ENCODE results near the gene AHNAK. TPM values are rescaled to one million over a fixed set of nuclear protein-coding genes. Genes with fewer than 3 reads are reported as not detected.

The AHNAK gene
- total RNA-seq, 3 donors from 2014 or later (not counting 1 experiment from before 2014, with no cell fraction given) = 623 to 740 (median 677) TPM

- H3K36me3 ChIP-seq (ENCODE audit: control insufficient read depth, insufficient read depth, low read length) = no peaks in the 10 kb centered on the region
- 95% methylated on average over 12 of the region's 12 CpGs for WGBS (ENCODE audit: insufficient coverage)
- H3K27ac ChIP-seq (ENCODE audit: low read length) = no peak overlapping the region
- intact Hi-C loops (cut with micrococcal nuclease) = no loop called here
- ATAC-seq (no peak), DNase-seq (no peak)
- Mint-ChIP-seq H3K4me3 (peak overlapping the region; percentile 81), H3K36me3 (no peaks in the 10 kb centered on the region), H3K27me3 (ENCODE audit: low read depth in 2 of 2) (no peaks in the 10 kb centered on the region), H3K4me1 (peaks cover 10 to 24% of the 10 kb centered on the region in 2 donors), H3K9me3 (no peaks in the 10 kb centered on the region), H3K27ac (peak overlapping the region in 1 of 2 donors; percentile 84)
- no peaks in the 10 kb centered on the region for H3K9me3 ChIP-seq (ENCODE audit: control insufficient read depth, insufficient read depth, low read length)
- H3K4me1 ChIP-seq (ENCODE audit: control insufficient read depth, insufficient read depth, low read length) = peaks cover 29% of the 10 kb centered on the region
- no peaks in the 10 kb centered on the region for H3K27me3 ChIP-seq (ENCODE audit: control insufficient read depth, insufficient read depth, low read length)
- no peak overlapping the region for H3K4me3 ChIP-seq (ENCODE audit: low read length)
- no peak for TF ChIP-seq CTCF (IDR thresholded peaks at IDR 0.05)
Observed at GRCh38 chr11:62402960-62403730, 143.5 kb downstream of the AHNAK start.

GRCh38 chr11:62402226-62402959 is 144.2 kb downstream of the AHNAK start:
- Histone ChIP-seq H3K9me3 (ENCODE audit: control insufficient read depth, insufficient read depth, low read length) (no peaks in the 10 kb centered on the region), H3K36me3 (ENCODE audit: control insufficient read depth, insufficient read depth, low read length) (no peaks in the 10 kb centered on the region), H3K27me3 (ENCODE audit: control insufficient read depth, insufficient read depth, low read length) (no peaks in the 10 kb centered on the region), H3K4me1 (ENCODE audit: control insufficient read depth, insufficient read depth, low read length) (peaks cover 30% of the 10 kb centered on the region), H3K27ac (ENCODE audit: low read length) (peak overlapping the region; percentile 39), H3K4me3 (ENCODE audit: low read length) (no peak overlapping the region)
- peak in 1 of 2 donors; percentile 67 for DNase-seq
- 14% methylated on average over 15 of the region's 15 CpGs for WGBS (ENCODE audit: insufficient coverage)
- no peaks in the 10 kb centered on the region for H3K27me3 Mint-ChIP-seq (ENCODE audit: low read depth in 2 of 2)
- intact Hi-C loops (cut with micrococcal nuclease) = no loop called here
- peaks cover 10 to 24% of the 10 kb centered on the region in 2 donors for H3K4me1 Mint-ChIP-seq
- H3K36me3 Mint-ChIP-seq = no peaks in the 10 kb centered on the region
- peak overlapping the region; percentile 81 for H3K4me3 Mint-ChIP-seq
- no peak for TF ChIP-seq CTCF (IDR thresholded peaks at IDR 0.05)
- peak overlapping the region in 1 of 2 donors; percentile 84 for H3K27ac Mint-ChIP-seq
- no peaks in the 10 kb centered on the region for H3K9me3 Mint-ChIP-seq
- peak in 2 of 3 donors; percentile 57 to 93 for ATAC-seq

- ATAC-seq = peak in 1 of 3 donors; percentile 32
- H3K4me3 Mint-ChIP-seq = peak overlapping the region; percentile 81
- intact Hi-C loops (cut with micrococcal nuclease) = no loop called here
- Histone ChIP-seq H3K9me3 (ENCODE audit: control insufficient read depth, insufficient read depth, low read length) (no peaks in the 10 kb centered on the region), H3K36me3 (ENCODE audit: control insufficient read depth, insufficient read depth, low read length) (no peaks in the 10 kb centered on the region), H3K4me3 (ENCODE audit: low read length) (no peak overlapping the region), H3K27ac (ENCODE audit: low read length) (peak overlapping the region; percentile 39), H3K4me1 (ENCODE audit: control insufficient read depth, insufficient read depth, low read length) (peaks cover 30% of the 10 kb centered on the region), H3K27me3 (ENCODE audit: control insufficient read depth, insufficient read depth, low read length) (no peaks in the 10 kb centered on the region)
- no peaks in the 10 kb centered on the region for H3K9me3 Mint-ChIP-seq
- H3K27ac Mint-ChIP-seq = peak overlapping the region in 1 of 2 donors; percentile 84
- no peak for TF ChIP-seq CTCF (IDR thresholded peaks at IDR 0.05)
- no peaks in the 10 kb centered on the region for H3K27me3 Mint-ChIP-seq (ENCODE audit: low read depth in 2 of 2)
- no peaks in the 10 kb centered on the region for H3K36me3 Mint-ChIP-seq
- peaks cover 10 to 24% of the 10 kb centered on the region in 2 donors for H3K4me1 Mint-ChIP-seq
- no peak for DNase-seq
- 56% methylated on average over 7 of the region's 7 CpGs for WGBS (ENCODE audit: insufficient coverage)
Observed at GRCh38 chr11:62401811-62402210, 144.8 kb downstream of the AHNAK start.
